Ecto neural progenitor cell (in vitro differentiated cells): ENCODE measurements around the gene TSPYL2.

Experiments
- DNase-seq: peaks from one replicate; pipeline ENCODE4 v3.0.0-alpha.2; 2018; ENCODE audit warnings: low spot score

The TSPYL2 gene

GRCh38 chrX:53081925-53082772 lies at the start of gene TSPYL2:
Gene TSPYL2, plus strand, starts transcription at chrX:53082367. Its CDS starts 132 bp downstream, at chrX:53082499.
- DNase-seq: peak; percentile 94

- no peak for DNase-seq
Observed at GRCh38 chrX:53036149-53036548, 46.0 kb upstream of the TSPYL2 start.

- DNase-seq: no peak
Observed at GRCh38 chrX:53039236-53039635, 42.9 kb upstream of the TSPYL2 start.

- DNase-seq: no peak
Observed at GRCh38 chrX:53044995-53045394, 37.2 kb upstream of the TSPYL2 start.

- no peak for DNase-seq
Observed at GRCh38 chrX:53047228-53047627, 34.9 kb upstream of the TSPYL2 start.

- peak; percentile 83 for DNase-seq
Observed at GRCh38 chrX:53048169-53049126, 33.7 kb upstream of the TSPYL2 start, which contains the start of gene GPR173. Gene GPR173, plus strand, starts transcription at chrX:53048789. Its CDS starts 27,833 bp downstream, at chrX:53076622.

- no peak for DNase-seq
Observed at GRCh38 chrX:53049127-53049517, 33.0 kb upstream of the TSPYL2 start.

- no peak for DNase-seq
Observed at GRCh38 chrX:53050841-53051240, 31.3 kb upstream of the TSPYL2 start.

GRCh38 chrX:53055244-53055849 lies 26.8 kb upstream of the TSPYL2 start:
- DNase-seq: no peak

GRCh38 chrX:53056292-53056691 lies 25.9 kb upstream of the TSPYL2 start:
- no peak for DNase-seq

- no peak for DNase-seq
Observed at GRCh38 chrX:53065104-53065503, 17.1 kb upstream of the TSPYL2 start.

- no peak for DNase-seq
Observed at GRCh38 chrX:53071064-53071463, 11.1 kb upstream of the TSPYL2 start.

GRCh38 chrX:53071604-53072417 lies 10.4 kb upstream of the TSPYL2 start:
- DNase-seq: no peak

- DNase-seq: no peak
Observed at GRCh38 chrX:53072418-53073114, 9.6 kb upstream of the TSPYL2 start.

- DNase-seq: no peak
Observed at GRCh38 chrX:53073115-53073586, 9.0 kb upstream of the TSPYL2 start.

- DNase-seq: no peak
Observed at GRCh38 chrX:53075011-53075410, 7.2 kb upstream of the TSPYL2 start.

- no peak for DNase-seq
Observed at GRCh38 chrX:53076671-53077070, 5.5 kb upstream of the TSPYL2 start.

- no peak for DNase-seq
Observed at GRCh38 chrX:53077207-53078197, 4.7 kb upstream of the TSPYL2 start.

- DNase-seq: no peak
Observed at GRCh38 chrX:53078943-53079342, 3.2 kb upstream of the TSPYL2 start.
